HG03097 (cell line): ENCODE measurements around the gene WHRN.
A peak's percentile ranks its signal among the peaks of the same experiment; 100 is the strongest.

Experiments
- ATAC-seq: cut with Tn5 transposase; IDR thresholded peaks from one replicate; pipeline ENCODE4 v1.9.1; 2021; ENCODE audit not compliant: unreplicated experiment, low FRiP score

The WHRN gene

DNA sequence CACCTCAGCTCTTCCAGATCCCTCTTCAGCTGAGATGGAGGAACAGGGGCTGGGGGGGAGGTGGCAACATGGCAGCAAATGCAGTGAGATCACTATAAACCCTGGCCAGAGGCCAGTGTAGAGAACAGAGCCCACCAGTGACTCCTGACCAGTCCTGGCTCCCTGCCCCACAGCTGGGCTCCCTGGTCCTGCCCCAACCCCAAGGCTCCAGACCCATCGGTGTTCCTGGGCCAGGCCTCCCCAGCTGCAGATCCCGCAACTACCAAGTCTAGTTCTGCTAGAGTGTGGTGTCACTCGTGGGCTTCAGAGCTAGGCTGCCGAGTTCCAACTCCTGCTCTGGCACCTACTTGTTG is 134.3 kb downstream of the WHRN start:
- no peak for ATAC-seq

DNA sequence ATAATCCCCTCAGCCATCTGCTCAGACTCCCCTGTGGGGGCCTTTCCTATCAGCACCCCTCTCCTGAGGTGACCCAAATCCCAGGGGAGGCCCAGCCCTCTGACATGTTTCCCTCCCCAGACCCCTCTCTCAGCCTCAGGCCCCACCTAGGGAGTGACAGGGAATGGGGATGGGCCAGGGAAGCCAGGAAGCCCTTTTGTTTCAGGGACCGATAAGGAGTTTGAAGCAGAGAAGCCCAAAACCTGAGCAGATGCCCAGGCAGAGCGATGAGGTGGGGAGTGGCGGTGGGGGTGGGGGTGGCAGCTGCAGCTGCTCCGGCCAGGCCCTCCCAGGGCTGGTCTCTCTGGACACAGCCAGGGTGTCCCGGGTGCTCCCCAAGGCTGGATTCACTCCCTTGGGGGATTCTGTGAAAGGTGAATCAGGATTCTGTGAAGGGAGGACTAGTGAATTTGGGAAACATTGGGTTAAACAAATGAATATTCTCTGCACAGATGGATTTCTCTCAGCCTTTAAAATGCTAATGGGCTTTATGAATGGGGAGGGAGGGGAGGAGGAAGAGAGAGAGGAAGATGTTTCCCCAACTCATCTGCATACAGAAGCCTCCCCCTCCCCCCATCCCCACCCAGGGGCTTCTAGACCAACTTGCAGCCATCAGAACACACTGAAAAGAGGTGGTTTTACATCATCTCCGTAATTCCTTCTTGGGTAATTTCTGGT is 134.9 kb downstream of the WHRN start:
- ATAC-seq: no peak

DNA sequence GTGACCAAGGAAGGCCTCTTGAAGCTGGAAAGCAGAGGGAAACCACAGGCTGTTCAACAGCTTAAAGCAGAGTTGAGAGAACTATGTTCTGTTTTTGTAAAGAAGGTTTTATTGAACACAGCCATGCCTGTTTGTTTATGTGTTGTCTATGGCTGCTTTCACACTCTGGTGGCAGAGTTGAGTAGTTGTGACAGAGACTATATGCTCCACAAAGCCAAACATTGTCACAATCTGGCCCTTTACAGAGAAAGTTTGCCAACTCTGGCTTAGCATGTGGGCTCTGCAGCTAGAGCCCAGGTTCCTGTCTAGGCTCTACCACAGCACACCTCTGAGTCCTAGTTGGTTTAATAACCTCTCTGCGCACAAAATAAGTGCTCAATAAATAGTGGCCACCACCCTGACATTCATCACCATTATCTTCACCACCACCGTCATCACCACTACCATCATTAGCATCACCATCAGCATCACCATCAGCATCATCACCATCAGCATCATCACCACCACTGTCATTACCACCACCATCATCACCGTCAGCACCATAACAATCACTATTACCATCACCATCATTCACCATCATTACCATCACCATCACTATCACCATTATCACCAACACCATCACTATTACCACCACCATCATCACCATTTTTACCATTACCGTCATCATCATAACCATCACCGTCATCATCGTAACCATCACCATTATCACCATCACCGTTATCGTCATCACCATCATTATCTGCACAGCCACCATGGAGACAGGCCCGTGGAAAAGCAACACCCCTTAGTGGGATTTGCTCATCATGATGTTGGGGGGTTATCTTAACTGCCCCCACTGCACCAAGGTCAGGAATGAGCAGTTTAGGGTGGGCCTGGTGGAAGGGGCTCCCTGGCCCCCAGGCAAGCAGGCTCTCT is 135.8 kb downstream of the WHRN start:
- ATAC-seq: no peak

DNA sequence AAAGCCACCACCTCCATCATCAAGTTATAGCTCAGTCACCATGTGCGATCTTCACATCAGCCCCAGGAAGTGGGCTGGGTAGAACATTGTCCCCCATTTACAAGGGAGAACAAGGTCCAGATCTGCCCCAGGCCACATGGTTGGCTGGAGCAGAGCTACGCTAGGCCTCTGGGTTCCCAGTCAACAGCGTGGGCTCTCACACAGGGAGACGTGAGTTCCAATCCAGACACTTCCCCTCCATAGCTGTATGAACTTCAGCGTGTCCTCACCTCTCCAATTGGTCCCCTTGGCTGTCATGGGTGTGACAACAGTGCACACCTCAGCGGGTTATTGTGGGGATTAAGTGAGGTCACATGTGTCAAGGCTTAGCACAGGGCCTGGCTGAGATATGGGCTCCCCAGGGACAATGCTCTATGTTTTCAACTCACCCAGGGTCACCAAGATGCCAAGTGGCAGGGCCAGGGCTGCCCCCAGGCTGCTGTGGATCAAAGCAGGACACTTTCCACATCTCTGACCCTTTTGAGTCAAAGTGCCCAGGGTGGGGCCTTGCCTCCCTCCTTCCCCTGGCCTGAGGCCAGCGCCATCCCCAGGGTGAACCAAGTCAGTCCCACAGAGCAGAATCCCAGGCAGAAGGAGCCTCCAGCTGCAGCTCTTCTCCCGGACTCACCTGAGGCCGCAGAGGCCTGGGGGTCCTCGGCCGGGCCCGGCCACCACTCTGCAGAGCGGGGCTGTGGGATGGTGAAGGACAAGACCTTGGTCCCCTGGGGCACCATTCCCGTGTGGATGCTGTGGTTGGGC is 137.3 kb downstream of the WHRN start:
- no peak for ATAC-seq

DNA sequence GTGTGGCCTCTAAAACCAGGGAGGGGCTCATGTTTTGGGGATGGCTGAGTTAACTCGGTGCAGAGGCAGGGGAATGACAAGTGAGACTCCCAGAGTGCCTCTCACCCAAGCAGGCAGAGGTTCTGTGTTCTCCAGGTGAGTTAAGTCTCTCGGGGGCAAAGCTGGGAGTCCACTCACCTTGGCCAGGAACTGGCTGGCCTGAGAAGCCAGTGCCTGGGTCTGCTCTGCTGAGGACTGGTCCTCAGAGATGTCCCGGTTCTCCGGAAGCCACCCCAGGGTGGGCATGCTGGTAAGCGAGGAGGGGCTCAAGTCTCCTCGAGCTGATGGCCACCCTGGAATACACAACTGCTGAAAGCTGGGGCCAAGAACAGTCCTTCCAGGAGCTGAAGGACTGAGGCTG is 137.9 kb downstream of the WHRN start:
- no peak for ATAC-seq

DNA sequence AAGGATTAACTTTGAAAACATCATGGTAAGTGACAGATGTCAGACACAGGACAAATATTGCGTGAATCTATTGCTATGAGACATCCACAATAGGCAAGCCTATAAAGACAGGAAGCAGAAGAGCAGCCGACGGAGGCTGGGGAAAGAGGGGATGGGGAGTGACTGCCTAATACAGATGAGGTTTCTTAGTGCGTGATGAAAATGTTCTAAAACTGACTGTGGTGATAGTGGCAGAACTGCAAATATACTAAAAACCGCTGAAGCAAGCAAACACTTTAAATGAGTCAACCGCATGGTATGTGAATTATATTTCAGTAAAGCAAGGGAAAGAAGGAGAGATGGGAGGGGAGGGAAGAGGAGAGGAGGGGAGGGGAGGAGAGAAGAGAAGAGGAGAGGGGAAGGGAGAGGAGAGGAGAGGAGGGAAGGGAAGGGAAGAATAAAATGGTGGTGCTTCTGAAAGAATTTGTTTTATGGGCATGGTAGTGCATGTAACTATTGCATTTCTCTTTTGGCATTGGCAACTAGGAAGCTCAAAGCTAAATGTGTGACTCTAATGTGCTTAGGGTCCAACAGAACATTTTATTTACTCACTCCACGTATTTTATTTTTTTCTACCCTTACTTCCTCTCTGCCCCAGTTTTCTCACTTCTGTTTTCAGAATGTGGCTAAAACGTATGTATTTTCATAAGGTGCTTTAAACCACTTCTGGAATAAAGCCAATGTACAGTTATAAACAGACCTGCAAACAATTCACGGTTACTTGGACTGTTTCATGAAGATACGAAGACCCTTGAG is 138.7 kb downstream of the WHRN start:
- ATAC-seq: peak; percentile 34

DNA sequence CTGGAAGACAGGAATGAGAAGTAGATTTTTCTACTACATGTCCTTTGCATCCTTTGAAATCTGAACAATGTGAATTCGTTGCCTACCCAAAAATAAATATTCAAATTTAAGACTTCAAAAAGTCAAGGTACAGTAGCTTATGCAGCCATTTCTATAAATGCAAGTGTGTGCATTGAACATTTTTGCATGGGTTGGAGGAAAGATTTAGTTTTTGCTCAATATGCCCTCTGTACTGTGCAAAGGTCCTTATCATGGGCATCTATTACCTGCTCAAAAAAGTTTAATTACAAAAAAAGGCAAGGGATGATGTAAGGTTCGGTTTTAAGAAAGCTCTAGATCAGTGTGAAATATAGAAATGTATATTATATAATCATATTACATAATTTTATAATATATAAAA is 140.1 kb downstream of the WHRN start:
- ATAC-seq: no peak

DNA sequence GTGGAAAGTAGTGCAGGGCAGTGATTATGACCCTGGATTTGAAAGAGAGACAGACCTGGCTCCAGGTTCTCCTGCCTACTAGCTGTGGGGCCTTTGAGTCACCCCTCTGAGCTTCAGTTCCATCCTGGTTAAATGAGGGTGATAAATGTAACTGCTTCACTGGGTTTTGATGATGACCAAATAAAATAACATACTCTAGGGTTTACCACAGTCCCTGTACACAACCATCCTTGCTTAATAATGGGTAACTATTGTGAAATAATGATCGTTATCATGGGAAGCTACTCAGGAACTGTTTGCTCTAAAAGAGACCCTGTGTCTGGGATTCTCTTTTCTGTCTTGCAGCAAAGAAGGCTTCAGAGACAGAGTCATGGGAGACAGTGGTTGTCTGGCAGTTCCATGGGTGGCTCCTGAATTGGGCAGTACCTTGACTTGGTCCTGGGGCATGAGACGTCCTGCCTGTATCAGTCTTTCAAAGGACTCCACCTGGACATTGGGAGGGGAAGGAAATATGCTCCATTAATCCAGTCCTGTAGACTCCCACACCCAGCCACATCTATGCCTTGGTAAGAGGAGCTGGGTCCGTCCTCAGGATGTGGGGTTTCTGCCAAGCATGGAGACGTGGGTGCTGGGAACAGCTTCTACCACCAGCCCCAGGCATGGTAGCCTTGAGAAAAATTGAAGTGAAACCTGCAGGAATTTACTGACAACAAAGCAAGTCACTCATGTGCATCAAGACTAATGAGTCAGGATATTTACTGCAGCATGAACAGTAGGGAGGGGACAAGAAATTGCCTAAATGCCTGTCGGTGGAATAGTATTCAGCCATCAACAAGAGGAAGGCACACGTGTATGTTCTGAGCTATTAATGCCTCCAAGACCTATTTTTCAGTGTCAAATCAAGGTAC is 140.9 kb downstream of the WHRN start:
- ATAC-seq: no peak

DNA sequence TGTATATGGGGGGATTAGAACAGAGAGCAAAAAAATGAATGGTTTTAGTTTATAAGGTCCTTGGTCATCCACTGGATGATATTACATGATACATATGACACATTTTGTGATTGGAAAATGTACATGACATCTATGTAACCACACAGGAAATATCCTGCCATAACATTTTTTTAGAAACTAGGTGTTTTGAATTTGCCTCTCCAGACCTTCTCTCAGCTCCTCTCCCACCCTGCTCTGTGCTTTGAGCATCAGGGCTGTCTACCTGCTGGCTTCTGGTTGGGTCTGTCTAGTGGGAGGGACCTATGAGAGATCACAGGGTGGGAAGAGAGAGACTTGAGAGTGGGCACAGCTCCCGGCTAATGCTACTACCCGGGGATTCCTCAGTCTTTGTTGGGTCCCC is 141.8 kb downstream of the WHRN start:
- no peak for ATAC-seq

DNA sequence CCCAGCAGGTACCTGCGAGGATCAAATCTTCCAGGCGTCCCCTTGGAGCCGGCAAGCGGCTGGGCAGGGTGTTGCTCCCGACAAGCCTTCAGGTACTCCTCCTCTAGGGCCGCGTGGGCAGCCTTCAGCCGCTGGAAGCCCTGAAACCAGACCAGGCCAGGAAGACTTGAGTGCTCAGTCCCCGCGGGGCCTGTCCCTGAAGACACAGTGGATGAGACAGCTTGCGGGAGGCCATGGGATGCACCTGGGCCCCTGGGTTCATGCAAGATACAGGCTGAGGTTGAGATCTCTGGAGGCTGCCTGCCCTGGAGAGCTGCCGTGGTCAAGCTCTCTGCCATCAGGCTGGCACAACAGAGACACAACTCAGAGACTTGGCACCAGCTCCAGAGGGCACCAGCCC is 142.9 kb downstream of the WHRN start:
- ATAC-seq: no peak

DNA sequence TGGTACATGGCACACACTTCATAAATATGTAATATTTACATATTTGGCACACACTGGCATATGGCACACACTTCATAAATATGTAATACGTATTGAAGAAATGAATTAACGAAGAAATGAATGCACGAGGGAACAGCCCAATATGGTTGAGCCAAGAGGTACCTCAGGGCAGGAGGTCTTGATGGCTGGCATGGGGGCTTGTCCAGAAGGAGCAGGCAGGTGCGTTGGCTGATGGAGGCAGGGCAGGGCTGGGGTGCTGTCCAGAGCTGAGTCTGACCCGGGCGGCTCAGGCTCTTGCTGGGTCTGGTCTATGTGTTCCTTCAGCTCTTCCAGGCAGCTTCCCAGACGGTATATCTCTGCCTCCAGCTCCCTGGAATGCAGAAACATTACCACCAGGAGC is 143.7 kb downstream of the WHRN start:
- no peak for ATAC-seq

DNA sequence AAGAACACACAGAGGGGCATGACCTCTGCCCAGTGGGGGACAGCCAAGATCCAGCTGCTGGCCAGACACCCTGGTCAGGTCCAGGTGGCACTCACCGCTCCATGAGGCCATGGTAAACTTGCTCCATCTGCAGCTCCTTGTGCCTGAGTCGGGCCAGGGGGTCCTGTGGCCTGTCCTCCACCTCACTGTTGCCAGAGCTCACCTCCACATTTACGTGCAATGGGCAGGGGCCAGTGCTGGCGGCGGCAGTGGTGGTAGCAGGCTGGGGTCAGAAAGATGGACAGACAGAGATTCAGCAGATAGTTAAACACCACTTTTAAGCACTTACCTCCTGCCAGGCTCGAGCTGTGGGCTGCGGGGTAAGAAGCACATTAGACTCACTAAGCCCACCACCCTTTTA is 145.5 kb downstream of the WHRN start:
- ATAC-seq: no peak

DNA sequence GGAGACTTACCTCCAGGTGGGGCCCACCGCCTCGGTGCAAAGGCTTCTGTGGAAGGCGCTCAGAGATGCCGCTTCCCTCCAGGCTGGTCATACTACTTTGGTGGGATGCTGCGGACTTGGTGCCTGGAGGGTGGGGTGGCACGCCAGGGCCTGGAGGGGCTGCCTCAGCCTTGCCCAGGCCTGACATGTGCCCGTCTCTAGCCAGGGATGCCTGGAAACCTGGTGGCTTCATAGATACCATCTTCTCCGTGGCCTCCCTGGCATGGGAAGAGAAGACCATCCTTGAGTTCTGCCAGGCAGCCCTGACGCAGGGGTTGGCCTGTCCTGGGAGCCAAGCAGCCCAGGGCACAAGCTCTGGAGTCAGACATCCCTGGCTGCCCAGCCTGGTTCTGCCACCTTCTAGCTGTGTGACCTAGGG is 147.4 kb downstream of the WHRN start:
- ATAC-seq: no peak

DNA sequence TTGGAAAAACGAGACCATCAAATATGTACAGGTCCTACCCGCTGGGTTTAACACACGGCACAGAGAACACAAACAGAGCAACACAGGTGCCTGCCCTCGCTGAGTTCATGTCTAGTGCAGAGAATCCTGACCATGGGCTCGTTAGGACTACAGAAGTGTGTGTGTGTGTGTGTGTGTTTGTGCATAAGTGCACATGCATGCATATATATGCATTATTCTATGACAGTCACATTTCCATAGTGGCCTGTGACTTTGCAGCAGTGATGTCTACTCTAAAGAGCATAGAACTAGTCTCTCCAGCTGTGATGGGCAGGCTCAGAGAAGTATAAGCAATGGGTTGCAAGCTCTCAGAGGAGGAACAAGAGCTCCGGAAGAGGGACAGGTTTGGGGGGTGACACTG is 147.9 kb downstream of the WHRN start:
- no peak for ATAC-seq

DNA sequence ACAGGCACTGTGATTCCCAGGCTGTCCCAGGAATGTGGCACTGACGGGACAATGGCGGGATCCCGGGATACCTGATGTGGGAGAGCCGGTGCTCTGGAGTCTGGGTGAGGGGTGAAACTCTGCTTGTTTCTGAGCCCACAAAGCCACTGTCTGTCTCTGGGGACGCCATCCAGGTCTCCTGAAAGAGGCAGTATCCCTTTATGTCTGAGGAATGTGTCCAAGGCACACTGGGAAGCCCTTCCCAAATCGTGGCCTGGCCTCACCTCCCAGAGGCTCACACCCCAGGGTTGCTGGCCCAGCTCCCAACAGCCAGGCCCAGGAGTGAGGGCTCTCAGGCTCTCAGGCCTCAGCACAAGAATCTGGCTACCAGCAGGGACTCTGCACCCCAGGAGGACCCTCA is 148.5 kb downstream of the WHRN start:
- no peak for ATAC-seq

DNA sequence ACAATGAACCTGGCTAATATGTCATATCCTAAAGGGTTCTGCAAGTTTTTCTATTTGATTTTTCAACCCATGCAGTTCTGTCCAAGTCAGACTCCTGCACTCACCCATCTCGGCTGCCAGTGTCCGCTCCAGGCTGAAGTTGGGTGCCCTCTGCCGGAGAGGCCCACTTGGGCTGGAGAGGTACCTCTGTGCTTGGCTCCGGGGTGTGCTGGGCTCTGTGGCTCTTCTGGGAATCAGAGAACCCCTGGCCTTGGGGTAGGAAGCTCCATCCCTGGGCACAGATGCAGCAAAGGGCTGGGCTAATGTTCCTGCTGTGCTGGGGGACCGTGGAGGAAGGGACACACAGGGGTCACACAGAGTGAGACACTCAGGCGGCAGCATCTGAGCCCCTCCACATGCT is 149.5 kb downstream of the WHRN start:
- ATAC-seq: no peak
